Caki2 (cell line): ENCODE measurements around the gene GUK1. TPM values are rescaled to one million over a fixed set of nuclear protein-coding genes. Genes with fewer than 3 reads are reported as not detected.

Experiments
- DNase-seq: peaks from one replicate; pipeline ENCODE4 v3.0.0-alpha.2; 2015; ENCODE audit warnings: low read depth
- in situ Hi-C: cut with HindIII; loops from 2 replicates; pipeline ENCODE4 v1.10.0; 2016; ENCODE audit warnings: low sequenced_read_pairs, low pct_unique_long_range_greater_than_20kb, mixed read lengths
- total RNA-seq: library from RNA; depleted of rRNA; stranded (reverse); fragments of >200 nt; shearing (Covaris generic); gene quantifications from 2 replicates; pipeline ENCODE4 v1.2.3, GENCODE V29; 2014; ENCODE audit warnings: low replicate concordance; rRNA removed

Gene GUK1, protein sequence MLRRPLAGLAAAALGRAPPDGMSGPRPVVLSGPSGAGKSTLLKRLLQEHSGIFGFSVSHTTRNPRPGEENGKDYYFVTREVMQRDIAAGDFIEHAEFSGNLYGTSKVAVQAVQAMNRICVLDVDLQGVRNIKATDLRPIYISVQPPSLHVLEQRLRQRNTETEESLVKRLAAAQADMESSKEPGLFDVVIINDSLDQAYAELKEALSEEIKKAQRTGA
- 263 and 331 TPM in 2 replicates for total RNA-seq

DNA sequence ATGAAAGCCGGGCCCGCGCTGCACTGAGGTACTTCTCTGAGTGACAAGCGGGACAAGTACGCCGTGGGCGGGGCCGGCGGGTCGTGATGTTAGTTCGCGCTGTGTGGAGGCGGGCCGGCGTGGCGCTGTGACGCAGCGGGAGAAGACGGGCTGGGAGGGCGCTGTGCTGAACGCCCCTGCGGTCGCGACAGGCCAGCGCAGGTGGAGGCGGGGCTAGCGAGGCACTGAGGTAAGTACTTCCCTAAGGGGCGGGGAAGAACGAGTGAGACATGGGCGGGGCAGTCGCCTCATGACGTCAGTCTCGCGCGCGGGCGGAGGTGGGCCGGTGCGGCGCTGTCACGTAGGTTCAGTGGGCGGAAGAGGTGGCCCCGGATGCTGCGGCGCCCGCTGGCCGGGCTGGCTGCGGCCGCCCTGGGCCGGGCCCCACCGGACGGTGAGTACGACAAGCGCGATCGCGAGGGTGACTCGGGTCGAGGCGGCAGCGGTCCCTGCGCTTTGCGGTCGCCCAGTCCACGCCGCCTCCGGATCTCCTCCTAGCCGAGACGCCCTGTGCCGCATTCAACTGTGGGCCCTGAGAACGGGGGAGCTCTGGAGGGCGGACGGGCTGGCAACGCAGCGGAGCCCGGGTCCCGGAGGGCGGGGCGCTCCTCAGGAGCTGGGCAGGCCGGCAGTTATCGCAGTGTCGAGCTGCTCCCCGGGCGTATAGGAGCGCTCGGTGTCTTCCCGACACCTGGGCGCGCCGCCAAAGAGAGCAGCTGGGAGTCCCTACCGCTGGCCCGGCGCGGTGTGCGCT, at the start of gene GUK1:
GUK1 (plus strand) TSS at position 349 of the 793 bp plus-strand sequence; CDS start at position 373, 24 bp downstream.
- peak; percentile 100 for DNase-seq
- in situ Hi-C loops: no loop called here

DNA sequence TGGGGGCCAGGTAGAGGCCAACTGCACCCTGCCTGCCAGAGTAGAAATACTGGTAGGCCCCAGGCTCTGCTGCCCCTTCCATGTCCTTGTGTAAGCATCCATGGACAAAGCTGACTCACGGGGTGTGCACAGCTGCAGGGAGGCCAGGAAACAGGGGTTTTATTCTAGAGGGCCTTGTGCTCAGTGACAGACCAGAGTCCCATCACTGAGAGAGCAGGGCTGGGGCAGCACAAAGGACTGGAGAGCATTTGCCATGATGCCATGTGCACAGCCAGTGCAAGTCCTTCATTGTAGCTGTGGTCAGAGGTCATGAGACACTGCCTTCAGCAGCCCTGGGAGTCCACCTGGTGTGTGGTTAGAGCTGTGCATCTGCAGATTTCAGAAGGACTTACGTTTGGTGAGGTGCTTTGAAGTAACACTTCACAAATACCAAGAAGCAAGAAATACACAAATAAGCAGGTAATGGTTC, 49.4 kb upstream of the GUK1 start:
- in situ Hi-C loops: no loop called here
- no peak for DNase-seq

DNA sequence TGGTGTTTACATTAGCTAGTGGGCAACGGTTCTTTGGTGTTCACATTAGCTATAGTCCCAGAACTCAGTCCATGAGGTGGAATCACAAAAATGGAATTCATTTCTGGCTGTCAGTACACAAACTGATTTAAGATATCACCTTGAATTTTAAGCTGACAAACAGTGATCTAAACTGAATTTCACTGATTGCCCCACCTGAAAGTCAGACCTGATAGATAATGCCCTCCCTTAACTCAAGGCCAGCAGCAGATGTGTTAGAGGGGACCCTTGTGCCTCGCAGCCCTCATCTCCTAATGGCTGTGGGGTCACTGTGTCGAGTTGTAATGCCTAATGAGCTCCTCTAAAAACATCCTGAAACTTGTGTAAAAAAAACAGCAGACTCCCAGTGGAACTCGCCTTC, 49.0 kb upstream of the GUK1 start:
- in situ Hi-C loops: no loop called here
- no peak for DNase-seq

DNA sequence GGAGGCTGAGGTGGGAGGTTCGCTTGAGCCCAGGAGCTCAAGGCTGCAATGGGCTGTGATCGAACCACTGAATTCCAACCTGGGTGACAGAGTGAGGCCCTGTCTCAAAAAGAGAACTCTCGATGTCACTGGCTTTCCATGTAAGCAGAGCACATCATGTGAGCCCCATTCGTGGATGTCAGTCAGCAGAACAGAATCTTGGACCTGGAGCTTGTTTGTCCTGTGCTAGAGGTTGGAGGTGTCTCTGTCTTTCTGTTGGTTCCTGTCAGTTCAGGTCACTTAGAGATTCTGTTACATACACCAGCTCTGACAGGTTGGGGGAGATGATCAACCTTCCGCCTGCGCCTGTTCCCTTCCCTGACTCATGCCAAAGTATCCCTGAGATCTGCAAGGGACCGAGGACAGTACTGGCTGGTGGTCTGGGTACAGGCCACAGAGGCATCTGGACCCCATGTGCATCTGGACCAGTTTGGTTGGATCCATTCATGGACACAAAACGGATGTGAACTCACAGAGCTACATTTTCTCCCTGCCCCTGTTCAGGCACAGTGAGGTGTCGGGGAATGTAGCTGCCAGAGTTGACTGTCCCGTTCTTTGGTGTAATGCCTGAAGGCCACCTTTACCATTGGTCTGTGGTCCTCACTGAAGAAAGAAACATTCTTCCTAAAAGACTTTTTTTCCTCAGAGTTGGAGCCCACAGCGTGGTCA, 47.6 kb upstream of the GUK1 start:
- no peak for DNase-seq
- in situ Hi-C loops: no loop called here

DNA sequence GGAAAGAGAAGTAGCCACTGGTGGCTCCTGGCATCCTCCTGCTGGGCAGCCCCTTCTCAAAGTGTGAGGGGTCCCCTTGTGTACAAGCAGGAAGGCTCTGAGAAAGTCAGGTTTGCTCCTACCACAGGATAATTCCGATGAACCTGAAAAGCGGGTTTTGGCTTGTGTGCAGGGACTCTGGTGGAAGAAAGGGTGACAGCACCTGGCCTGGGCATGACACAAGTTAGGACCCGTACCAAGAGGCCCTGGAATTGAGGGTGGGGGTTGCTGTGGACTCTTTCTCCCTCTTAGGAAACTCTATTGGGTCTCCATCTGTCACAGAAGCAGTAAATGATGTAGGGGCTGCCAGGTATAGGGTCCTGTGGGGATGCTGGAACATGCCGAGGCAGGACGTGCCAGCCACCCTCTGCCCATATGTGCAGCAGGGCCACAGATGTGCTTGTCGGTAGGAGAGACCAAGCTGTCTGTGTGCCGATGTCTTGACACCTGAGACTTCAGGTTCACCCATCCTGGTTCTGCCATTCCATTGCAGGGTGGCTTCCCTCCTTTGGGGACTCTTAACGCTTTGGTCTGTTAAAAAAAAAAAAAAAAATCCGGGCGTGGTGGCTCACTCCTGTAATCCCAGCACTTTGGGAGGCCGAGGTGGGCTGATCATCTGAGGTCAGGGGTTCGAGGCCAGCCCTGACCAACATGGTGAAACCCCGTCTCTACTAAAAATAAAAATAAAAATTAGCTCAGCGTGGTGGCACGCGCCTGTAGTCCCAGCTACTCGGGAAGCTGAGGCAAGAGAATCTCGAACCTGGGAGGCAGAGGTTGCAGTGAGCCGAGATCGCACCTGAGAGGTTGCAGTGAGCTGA, 46.8 kb upstream of the GUK1 start:
- no peak for DNase-seq
- in situ Hi-C loops: no loop called here

DNA sequence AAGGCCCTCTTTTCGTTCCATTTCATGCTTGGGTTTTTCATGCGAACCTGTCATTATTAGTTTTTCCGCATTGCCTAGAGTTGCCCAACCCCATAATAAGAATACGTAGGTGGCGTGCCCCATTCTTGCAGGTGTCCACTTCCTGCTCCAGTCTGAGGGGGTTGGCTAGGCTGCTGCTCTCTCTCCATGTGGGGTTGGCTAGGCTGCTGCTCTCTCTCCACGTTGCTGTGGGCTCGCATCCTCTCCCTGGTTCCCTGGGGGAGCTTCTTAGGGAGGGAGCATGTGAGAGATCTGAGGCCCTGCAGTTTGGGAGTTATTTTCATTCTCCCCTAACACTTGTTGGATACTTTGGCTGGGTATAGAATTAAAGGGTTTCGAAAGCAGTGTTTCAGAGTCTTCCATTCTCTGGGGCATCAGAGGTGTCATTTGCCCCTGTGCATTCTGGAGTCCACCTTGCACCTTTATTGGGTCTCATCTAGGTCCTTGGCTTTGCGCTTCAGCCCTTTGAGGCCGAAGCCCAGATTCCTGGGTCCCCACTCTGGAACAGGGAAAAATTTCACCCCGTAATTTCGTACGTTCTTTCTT, 45.6 kb upstream of the GUK1 start:
- DNase-seq: no peak
- in situ Hi-C loops: no loop called here

DNA sequence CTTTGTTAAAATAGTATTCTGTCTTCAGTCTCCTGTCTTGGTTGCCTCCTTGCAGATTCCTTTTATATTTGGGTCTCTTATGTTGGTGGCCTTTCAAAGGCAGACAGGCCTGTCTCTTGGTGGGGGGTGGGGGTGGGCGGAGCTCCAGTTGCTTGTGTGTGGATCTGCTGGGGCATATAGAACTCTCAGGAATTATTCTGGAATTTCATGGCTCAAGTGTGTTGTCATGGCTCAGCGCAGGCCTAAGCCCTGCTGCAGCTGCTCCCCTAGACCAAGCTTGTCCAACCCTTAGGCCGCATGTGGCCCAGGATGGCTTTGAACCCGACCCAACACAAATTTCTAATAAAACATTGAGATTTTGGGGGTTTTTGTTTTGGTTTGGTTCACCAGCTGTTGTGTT, 44.9 kb upstream of the GUK1 start:
- no peak for DNase-seq
- in situ Hi-C loops: no loop called here

DNA sequence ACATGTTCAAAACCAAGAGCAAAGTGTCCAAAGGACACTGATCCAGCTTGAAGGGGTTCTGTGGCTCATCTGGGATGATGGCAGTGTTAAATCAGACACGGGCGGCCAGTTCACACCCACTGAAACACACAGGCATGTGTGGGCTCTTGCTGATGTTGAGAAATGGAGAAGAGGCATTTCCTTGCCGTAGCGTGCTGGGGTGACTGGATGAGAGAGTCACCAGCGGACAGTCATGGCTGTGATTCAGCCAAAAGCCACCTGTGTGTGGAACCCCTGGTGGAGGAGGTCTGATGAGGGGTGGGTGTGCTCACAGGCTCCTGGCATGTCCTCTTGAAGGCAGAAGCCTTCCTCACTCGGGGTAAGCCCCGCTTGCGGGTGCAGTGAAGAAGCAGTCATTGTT, 44.1 kb upstream of the GUK1 start:
- in situ Hi-C loops: no loop called here
- DNase-seq: no peak

DNA sequence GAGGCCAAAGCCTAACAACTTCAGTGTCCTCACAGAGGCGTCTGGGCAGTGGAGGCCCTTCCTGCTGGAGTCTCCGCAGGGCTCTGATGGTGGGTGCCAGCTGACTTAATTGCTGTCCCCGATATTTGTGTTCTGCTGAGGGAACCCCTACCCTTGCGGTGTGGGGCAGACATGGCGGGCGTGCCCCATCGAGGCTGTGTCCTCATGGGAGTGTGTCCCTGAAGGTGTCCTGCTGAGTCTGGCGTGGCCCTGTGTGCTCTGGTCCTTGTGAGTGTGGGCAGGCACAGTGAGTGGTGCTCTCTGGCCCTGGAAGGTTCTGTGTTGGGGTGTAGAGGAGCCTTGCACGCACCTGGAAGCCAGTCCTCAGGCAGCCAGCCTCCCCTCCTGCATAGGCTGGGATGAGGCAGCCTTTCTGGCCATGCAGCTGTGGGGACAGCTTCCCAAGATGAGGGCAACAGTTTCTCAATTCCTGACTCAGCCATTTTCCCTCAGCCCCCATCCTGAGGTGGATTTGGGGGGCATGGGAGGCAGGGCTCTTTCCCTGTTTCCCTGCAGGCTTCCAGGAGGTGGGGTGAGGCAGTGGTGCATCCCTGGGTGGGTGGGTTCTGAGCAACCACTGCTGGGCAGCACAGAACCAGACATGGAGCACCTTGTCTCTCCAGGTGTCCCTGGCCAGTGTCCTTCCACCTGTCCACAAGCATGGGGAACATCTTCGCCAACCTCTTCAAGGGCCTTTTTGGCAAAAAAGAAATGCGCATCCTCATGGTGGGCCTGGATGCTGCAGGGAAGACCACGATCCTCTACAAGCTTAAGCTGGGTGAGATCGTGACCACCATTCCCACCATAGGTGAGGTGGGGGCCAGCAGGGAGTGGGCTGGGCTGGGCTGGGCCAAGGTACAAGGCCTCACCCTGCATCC, 43.4 kb upstream of the GUK1 start:
- in situ Hi-C loops: no loop called here
- no peak for DNase-seq

DNA sequence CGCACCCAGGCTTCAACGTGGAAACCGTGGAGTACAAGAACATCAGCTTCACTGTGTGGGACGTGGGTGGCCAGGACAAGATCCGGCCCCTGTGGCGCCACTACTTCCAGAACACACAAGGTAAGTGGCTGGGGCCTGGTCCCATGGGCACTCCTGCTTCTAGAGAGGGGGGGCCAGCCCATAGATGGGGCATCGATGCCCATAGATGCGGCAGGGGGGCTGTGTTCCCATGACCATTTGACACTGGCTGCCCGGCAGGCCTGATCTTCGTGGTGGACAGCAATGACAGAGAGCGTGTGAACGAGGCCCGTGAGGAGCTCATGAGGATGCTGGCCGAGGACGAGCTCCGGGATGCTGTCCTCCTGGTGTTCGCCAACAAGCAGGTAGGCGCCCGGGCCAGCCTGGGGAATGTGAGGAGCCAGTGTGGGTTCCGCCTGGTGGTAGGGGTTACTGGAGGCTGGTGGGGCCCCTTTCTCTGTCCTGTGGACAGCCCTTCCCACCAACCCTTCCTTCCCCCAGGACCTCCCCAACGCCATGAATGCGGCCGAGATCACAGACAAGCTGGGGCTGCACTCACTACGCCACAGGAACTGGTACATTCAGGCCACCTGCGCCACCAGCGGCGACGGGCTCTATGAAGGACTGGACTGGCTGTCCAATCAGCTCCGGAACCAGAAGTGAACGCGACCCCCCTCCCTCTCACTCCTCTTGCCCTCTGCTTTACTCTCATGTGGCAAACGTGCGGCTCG, 42.6 kb upstream of the GUK1 start:
- in situ Hi-C loops: no loop called here
- no peak for DNase-seq

DNA sequence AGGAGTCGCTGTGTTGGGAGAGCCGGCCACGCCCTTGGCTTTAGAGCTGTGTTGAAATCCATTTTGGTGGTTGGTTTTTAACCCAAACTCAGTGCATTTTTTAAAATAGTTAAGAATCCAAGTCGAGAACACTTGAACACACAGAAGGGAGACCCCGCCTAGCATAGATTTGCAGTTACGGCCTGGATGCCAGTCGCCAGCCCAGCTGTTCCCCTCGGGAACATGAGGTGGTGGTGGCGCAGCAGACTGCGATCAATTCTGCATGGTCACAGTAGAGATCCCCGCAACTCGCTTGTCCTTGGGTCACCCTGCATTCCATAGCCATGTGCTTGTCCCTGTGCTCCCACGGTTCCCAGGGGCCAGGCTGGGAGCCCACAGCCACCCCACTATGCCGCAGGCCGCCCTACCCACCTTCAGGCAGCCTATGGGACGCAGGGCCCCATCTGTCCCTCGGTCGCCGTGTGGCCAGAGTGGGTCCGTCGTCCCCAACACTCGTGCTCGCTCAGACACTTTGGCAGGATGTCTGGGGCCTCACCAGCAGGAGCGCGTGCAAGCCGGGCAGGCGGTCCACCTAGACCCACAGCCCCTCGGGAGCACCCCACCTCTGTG, 41.7 kb upstream of the GUK1 start:
- DNase-seq: no peak
- in situ Hi-C loops: no loop called here

DNA sequence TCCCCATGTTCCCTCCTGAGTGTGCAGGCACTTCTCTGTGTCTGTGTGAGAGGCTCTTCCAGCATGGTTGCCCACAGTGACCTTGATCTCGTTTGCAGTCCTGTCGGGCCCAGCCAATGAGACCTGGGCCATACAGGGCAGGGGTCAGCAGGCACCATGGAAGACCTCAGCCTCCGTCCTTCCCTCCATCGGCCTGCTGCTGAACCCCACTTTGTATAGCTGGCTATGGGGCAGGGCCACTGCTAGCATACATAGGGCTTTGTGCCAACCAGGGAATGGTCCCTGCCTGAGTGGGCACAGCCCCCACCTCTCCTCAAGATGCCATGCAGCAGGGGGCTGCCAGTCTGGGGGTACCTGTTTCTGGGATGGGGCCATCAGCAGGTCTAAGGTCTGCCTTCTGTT, 40.7 kb upstream of the GUK1 start:
- in situ Hi-C loops: no loop called here
- DNase-seq: no peak

DNA sequence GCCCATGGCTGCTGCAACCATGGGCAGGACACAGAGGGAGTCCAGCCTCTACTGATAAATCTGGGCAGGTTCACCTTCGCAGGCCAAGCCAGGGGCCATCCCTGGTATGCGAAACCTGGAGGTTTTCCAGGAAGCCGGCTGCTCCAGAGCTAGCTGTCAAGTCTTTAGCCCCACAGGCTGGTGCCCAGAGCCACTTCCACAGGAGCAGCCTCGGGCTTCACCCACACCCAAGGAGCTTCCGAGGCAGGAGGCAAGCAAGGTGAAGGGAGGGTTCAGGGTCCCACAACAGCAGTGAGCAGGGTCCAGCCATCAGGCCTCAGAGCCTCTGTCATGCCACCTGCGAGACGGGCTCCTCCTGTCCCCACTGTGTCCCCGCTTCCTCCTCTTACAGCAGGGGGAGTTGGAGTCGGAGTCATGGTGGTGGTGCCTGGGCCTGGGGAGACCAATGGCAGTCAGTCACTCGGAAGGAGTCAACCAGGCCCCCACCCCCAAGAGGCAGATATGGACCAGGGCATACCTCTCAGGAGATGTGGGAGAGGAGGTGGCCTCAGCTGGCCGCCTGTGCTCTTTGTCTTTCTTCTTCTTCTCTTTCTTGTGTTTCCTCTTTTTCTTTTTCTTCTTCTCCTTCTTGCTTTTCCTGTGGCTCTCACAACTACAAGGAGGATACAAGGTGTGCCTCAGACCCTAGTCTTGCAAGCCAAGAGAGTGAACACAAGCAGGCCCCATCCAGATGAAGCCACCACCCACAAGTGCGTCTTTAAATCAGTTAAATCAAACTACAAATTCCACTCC, 39.1 kb upstream of the GUK1 start:
- DNase-seq: no peak
- in situ Hi-C loops: no loop called here

DNA sequence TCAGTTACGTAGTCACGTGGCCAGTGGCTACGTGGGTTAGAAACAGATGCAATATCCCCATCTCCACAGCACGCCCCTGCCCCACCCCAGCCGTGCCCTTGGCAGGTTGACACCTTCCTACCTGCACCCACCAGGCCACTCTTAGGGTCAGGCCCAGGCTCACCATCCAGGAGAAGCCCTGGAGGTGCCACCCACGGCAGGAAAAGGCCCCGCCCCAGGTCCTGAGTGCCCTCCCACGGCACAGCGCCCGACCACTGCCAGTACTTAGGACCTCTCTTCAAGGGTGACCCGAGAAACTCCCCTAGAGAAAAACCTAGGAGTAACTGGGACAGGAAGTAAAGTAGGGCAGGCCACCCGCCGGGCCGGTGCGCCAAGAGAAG, 38.5 kb upstream of the GUK1 start:
- in situ Hi-C loops: no loop called here
- no peak for DNase-seq

DNA sequence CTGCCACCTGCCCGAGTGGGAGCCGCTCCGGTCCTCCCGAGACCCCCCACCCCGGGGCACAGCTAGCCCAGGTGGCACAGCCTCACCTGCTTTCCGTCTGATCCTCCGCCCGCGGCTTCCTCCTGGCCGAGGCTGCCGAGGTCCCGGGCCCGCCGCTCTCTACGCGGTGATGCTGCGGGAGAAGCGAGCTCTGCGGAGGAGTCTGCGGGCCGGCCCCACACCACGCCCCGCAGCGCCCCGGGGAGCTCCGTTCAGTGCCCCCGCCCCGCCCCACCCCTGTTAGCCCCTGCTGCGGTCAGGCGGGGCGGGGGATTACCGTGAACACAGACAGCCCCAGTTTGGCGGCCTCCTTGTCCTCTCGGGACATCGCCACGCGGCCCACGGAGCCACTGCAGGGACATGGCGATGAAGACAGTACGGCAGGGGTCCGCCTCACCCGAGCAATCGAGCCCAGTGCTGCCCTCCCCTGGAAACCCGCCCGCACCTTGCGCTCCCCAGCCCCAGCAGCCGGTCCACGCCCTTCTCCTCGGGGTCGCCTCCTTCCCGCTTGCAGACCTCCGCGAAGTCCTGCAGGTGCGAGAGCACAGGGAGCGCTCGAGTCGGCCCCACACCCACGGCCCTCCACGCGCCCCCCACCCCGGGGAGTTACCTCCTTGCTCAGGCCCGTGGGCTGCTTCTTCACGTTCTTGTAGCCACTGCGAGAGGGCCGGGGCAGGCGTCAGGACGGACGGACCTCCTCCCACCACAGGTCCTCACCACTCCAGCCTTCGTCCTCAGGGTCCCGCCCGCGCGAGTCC, 37.9 kb upstream of the GUK1 start:
- in situ Hi-C loops: no loop called here
- peak; percentile 38 for DNase-seq
